Effector memory CD8-positive, alpha-beta T cell (primary cell): ENCODE results near the gene SLC24A3.

Experiments used
- ATAC-seq: fragments of 150-1000 bp; cut with Tn5 transposase; replicated peaks from 2 replicates; pipeline ENCODE4 v1.10.0; 2021; ENCODE audit warnings: mild to moderate bottlenecking, moderate library complexity
- DNase-seq, 3 experiments: peaks; one replicate each; pipeline ENCODE4 v3.0.0; 2021
- H3K27ac Mint-ChIP-seq, 2 donors: one replicate each; pipeline ENCODE4 v1.8.0; 2022; ENCODE audit warnings: mild to moderate bottlenecking in 2 of 2, mixed read lengths in 2 of 2, moderate library complexity in 2 of 2
- H3K27me3 Mint-ChIP-seq, 2 donors: one replicate each; pipeline ENCODE4 v1.8.0; 2022; ENCODE audit warnings: mixed read lengths in 2 of 2
- H3K36me3 Mint-ChIP-seq: one replicate; pipeline ENCODE4 v1.8.0; 2022; ENCODE audit warnings: mild to moderate bottlenecking, moderate library complexity, mixed read lengths; ENCODE audit not compliant: insufficient read depth
- H3K4me1 Mint-ChIP-seq, 2 donors: one replicate each; pipeline ENCODE4 v1.8.0; 2022; ENCODE audit warnings: low read depth in 2 of 2, mixed read lengths in 2 of 2
- H3K4me3 Mint-ChIP-seq, 2 donors: one replicate each; pipeline ENCODE4 v1.8.0; 2022; ENCODE audit warnings: mild to moderate bottlenecking in 2 of 2, mixed read lengths in 2 of 2, moderate library complexity in 2 of 2
- H3K9me3 Mint-ChIP-seq, 2 donors: one replicate each; pipeline ENCODE4 v1.8.0; 2022; ENCODE audit warnings: mixed read lengths in 2 of 2

SLC24A3 gene

GRCh38 chr20:19756761-19757486 is 544.5 kb downstream of the SLC24A3 start:
- Mint-ChIP-seq H3K27me3 (peaks cover 23 to 48% of the 10 kb centered on the region in 2 donors), H3K4me3 (no peak overlapping the region), H3K4me1 (no peaks in the 10 kb centered on the region), H3K9me3 (peaks cover 0 to 1% of the 10 kb centered on the region in 2 donors), H3K36me3 (no peaks in the 10 kb centered on the region), H3K27ac (no peak overlapping the region)
- ATAC-seq (no peak), DNase-seq (no peak)

- DNase-seq (no peak), ATAC-seq (no peak)
- peaks cover 0 to 8% of the 10 kb centered on the region in 2 donors for H3K9me3 Mint-ChIP-seq
- H3K4me3 Mint-ChIP-seq = no peak overlapping the region
- H3K27me3 Mint-ChIP-seq = peaks cover 29 to 55% of the 10 kb centered on the region in 2 donors
- H3K36me3 Mint-ChIP-seq = no peaks in the 10 kb centered on the region
- H3K27ac Mint-ChIP-seq = no peak overlapping the region
- H3K4me1 Mint-ChIP-seq = no peaks in the 10 kb centered on the region
These were observed 545.2 kb downstream of the SLC24A3 start for GRCh38 chr20:19757487-19758132.

GRCh38 chr20:19758133-19758500 is 545.7 kb downstream of the SLC24A3 start, which contains the start of gene RIN2:
TSS of gene RIN2 (plus strand) at chr20:19758258. CDS start at chr20:19889602, 131,344 bp downstream.
- peaks cover 29 to 56% of the 10 kb centered on the region in 2 donors for H3K27me3 Mint-ChIP-seq
- H3K27ac Mint-ChIP-seq = no peak within 1 kb of the TSS
- H3K4me1 Mint-ChIP-seq = no peaks in the 10 kb centered on the region
- DNase-seq (no peak), ATAC-seq (no peak)
- H3K36me3 Mint-ChIP-seq = no peaks in the 10 kb centered on the region
- H3K4me3 Mint-ChIP-seq = peak within 1 kb of the TSS in 1 of 2 donors; percentile 28
- H3K9me3 Mint-ChIP-seq = peaks cover 0 to 9% of the 10 kb centered on the region in 2 donors

GRCh38 chr20:19758501-19759331 is 546.3 kb downstream of the SLC24A3 start:
- peak overlapping the region in 1 of 2 donors; percentile 28 for H3K4me3 Mint-ChIP-seq
- peaks cover 0 to 9% of the 10 kb centered on the region in 2 donors for H3K9me3 Mint-ChIP-seq
- no peaks in the 10 kb centered on the region for H3K36me3 Mint-ChIP-seq
- DNase-seq (no peak), ATAC-seq (no peak)
- peaks cover 29 to 56% of the 10 kb centered on the region in 2 donors for H3K27me3 Mint-ChIP-seq
- no peak overlapping the region for H3K27ac Mint-ChIP-seq
- H3K4me1 Mint-ChIP-seq = no peaks in the 10 kb centered on the region

GRCh38 chr20:19760371-19760721 is 547.9 kb downstream of the SLC24A3 start:
- H3K9me3 Mint-ChIP-seq = peaks cover 0 to 9% of the 10 kb centered on the region in 2 donors
- H3K27me3 Mint-ChIP-seq = peaks cover 29 to 56% of the 10 kb centered on the region in 2 donors
- H3K27ac Mint-ChIP-seq = no peak overlapping the region
- no peaks in the 10 kb centered on the region for H3K36me3 Mint-ChIP-seq
- DNase-seq = no peak
- H3K4me1 Mint-ChIP-seq = no peaks in the 10 kb centered on the region
- no peak for ATAC-seq
- no peak overlapping the region for H3K4me3 Mint-ChIP-seq

GRCh38 chr20:19761326-19761725 is 548.9 kb downstream of the SLC24A3 start:
- no peak for DNase-seq
- H3K9me3 Mint-ChIP-seq = peaks cover 0 to 9% of the 10 kb centered on the region in 2 donors
- no peak overlapping the region for H3K27ac Mint-ChIP-seq
- H3K27me3 Mint-ChIP-seq = peaks cover 26 to 54% of the 10 kb centered on the region in 2 donors
- no peak for ATAC-seq
- H3K36me3 Mint-ChIP-seq = no peaks in the 10 kb centered on the region
- no peak overlapping the region for H3K4me3 Mint-ChIP-seq
- no peaks in the 10 kb centered on the region for H3K4me1 Mint-ChIP-seq

- Mint-ChIP-seq H3K4me3 (no peak overlapping the region), H3K27me3 (peaks cover 24 to 54% of the 10 kb centered on the region in 2 donors), H3K4me1 (no peaks in the 10 kb centered on the region), H3K27ac (no peak overlapping the region), H3K9me3 (peaks cover 0 to 9% of the 10 kb centered on the region in 2 donors), H3K36me3 (no peaks in the 10 kb centered on the region)
- ATAC-seq = no peak
- no peak for DNase-seq
These were observed 549.4 kb downstream of the SLC24A3 start for GRCh38 chr20:19761841-19762240.

GRCh38 chr20:19764207-19764606 is 551.8 kb downstream of the SLC24A3 start:
- Mint-ChIP-seq H3K27me3 (peaks cover 16 to 56% of the 10 kb centered on the region in 2 donors), H3K36me3 (no peaks in the 10 kb centered on the region), H3K9me3 (peaks cover 0 to 9% of the 10 kb centered on the region in 2 donors), H3K27ac (no peak overlapping the region), H3K4me3 (no peak overlapping the region), H3K4me1 (no peaks in the 10 kb centered on the region)
- DNase-seq (no peak), ATAC-seq (no peak)

- no peaks in the 10 kb centered on the region for H3K36me3 Mint-ChIP-seq
- no peak for ATAC-seq
- H3K4me3 Mint-ChIP-seq = no peak overlapping the region
These were observed 552.8 kb downstream of the SLC24A3 start for GRCh38 chr20:19765266-19765665.

GRCh38 chr20:19765913-19766312 is 553.5 kb downstream of the SLC24A3 start:
- peaks cover 0 to 9% of the 10 kb centered on the region in 2 donors for H3K9me3 Mint-ChIP-seq
- H3K36me3 Mint-ChIP-seq = no peaks in the 10 kb centered on the region
- H3K27ac Mint-ChIP-seq = no peak overlapping the region
- peaks cover 16 to 40% of the 10 kb centered on the region in 2 donors for H3K27me3 Mint-ChIP-seq
- no peak overlapping the region for H3K4me3 Mint-ChIP-seq
- ATAC-seq = no peak
- no peak for DNase-seq
- no peaks in the 10 kb centered on the region for H3K4me1 Mint-ChIP-seq

More at GRCh38 chr20:19765266-19765665, 552.8 kb downstream of the SLC24A3 start:
- no peak for DNase-seq
- peaks cover 16 to 47% of the 10 kb centered on the region in 2 donors for H3K27me3 Mint-ChIP-seq
- H3K27ac Mint-ChIP-seq = no peak overlapping the region
- peaks cover 0 to 9% of the 10 kb centered on the region in 2 donors for H3K9me3 Mint-ChIP-seq
- H3K4me1 Mint-ChIP-seq = no peaks in the 10 kb centered on the region

- DNase-seq (no peak), ATAC-seq (no peak)
- H3K4me1 Mint-ChIP-seq = no peaks in the 10 kb centered on the region
- H3K4me3 Mint-ChIP-seq = no peak overlapping the region
- H3K36me3 Mint-ChIP-seq = no peaks in the 10 kb centered on the region
- H3K27me3 Mint-ChIP-seq = peaks cover 18 to 32% of the 10 kb centered on the region in 2 donors
- H3K9me3 Mint-ChIP-seq = peaks cover 0 to 6% of the 10 kb centered on the region in 2 donors
- no peak overlapping the region for H3K27ac Mint-ChIP-seq
These were observed 554.6 kb downstream of the SLC24A3 start for GRCh38 chr20:19767070-19767469.

GRCh38 chr20:19768325-19768842 is 555.9 kb downstream of the SLC24A3 start:
- ATAC-seq (no peak), DNase-seq (no peak)
- Mint-ChIP-seq H3K27ac (no peak overlapping the region), H3K27me3 (peaks cover 13 to 25% of the 10 kb centered on the region in 2 donors), H3K4me3 (no peak overlapping the region), H3K36me3 (no peaks in the 10 kb centered on the region), H3K9me3 (no peaks in the 10 kb centered on the region), H3K4me1 (no peaks in the 10 kb centered on the region)

GRCh38 chr20:19769507-19769906 is 557.1 kb downstream of the SLC24A3 start:
- DNase-seq (no peak), ATAC-seq (no peak)
- Mint-ChIP-seq H3K36me3 (no peaks in the 10 kb centered on the region), H3K27ac (no peak overlapping the region), H3K4me3 (no peak overlapping the region), H3K9me3 (no peaks in the 10 kb centered on the region), H3K27me3 (peaks cover 13 to 25% of the 10 kb centered on the region in 2 donors), H3K4me1 (no peaks in the 10 kb centered on the region)
